Liver (tissue), 3 donors: ENCODE measurements around the gene PMFBP1.

ENCODE experiments used
- EGR1 ChIP-seq, 2 donors: IDR thresholded peaks; 2 replicates each; pipeline ENCODE4 v1.6.1; 2016 to 2018; ENCODE audit warnings: antibody characterized with exemption in 2 of 2, low read depth in 2 of 2
- GABPA ChIP-seq, 2 donors: IDR thresholded peaks in 1 of 2; conservative IDR thresholded peaks in 1 of 2; 2 replicates each; pipeline ENCODE4 v1.6.1; 2016; ENCODE audit warnings: antibody characterized with exemption in 2 of 2, mild to moderate bottlenecking in 1 of 2, moderate library complexity in 1 of 2
- HNF4G ChIP-seq: IDR thresholded peaks from 2 replicates; pipeline ENCODE4 v1.6.1; 2016; ENCODE audit warnings: antibody characterized with exemption
- JUND ChIP-seq, 2 donors: IDR thresholded peaks; 2 replicates each; pipeline ENCODE4 v1.6.1; 2016; ENCODE audit warnings: antibody characterized with exemption in 2 of 2
- RAD21 ChIP-seq, 2 donors: IDR thresholded peaks; 2 replicates each; pipeline ENCODE4 v1.6.1; 2016; ENCODE audit warnings: antibody characterized with exemption in 2 of 2, mild to moderate bottlenecking in 2 of 2
- RXRA ChIP-seq, 2 donors: IDR thresholded peaks; 2 replicates each; pipeline ENCODE4 v1.6.1; 2017 to 2018; ENCODE audit warnings: antibody characterized with exemption in 2 of 2, mild to moderate bottlenecking in 1 of 2
- SP1 ChIP-seq: IDR thresholded peaks from 2 replicates; pipeline ENCODE4 v1.6.1; 2018; ENCODE audit warnings: antibody characterized with exemption, mild to moderate bottlenecking
- TAF1 ChIP-seq: conservative IDR thresholded peaks from 2 replicates; pipeline ENCODE4 v1.6.1; 2016; ENCODE audit warnings: antibody characterized with exemption, mild to moderate bottlenecking
- YY1 ChIP-seq: IDR thresholded peaks from 2 replicates; pipeline ENCODE4 v1.6.1; 2016; ENCODE audit warnings: antibody characterized with exemption, mild to moderate bottlenecking
- TF ChIP-seq, protein P1 (sequence below): IDR thresholded peaks from 2 replicates; pipeline ENCODE4 v1.6.1; 2016; ENCODE audit warnings: antibody characterized with exemption, mild to moderate bottlenecking
- TF ChIP-seq, protein P2 (sequence below): fragments of 150-350 bp; IDR thresholded peaks from 2 replicates; pipeline ENCODE4 v1.5.1; 2017; ENCODE audit warnings: improper control_type of control experiment, low read depth, low read length; ENCODE audit not compliant: missing input control
- TF ChIP-seq, protein P3 (sequence below): IDR thresholded peaks from 2 replicates; pipeline ENCODE4 v1.6.1; 2016; ENCODE audit warnings: antibody characterized with exemption
- TF ChIP-seq, protein P4 (sequence below): IDR thresholded peaks from 2 replicates; pipeline ENCODE4 v1.6.1; 2016; ENCODE audit warnings: antibody characterized with exemption
- donor health status: healthy.
- donor health status: healthy.

DNA sequence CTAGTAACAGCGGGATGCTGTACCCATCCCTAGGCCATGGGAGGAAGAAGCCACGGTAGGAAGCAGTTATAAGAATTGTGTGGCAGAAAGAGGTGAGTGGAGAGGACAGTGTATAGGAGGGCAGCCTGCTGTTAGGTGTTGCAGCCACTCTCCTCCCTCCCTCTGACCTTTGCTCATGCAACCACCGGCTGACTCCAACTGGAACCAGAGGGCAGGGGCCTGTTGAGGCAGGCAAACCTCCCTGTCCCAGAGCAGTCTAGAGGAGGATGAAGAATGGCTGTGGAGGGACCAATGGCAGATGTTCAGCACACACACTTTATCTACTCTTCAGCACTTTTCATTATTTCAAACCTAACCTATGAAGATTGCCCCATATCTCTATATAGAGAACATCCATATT lies 80.7 kb downstream of the PMFBP1 start:
- no peak for TF ChIP-seq TAF1
- TF ChIP-seq GABPA (IDR thresholded peaks at IDR 0.05 in 1 of 2, conservative IDR thresholded peaks at IDR 0.05 in 1 of 2): peak in 1 of 2 donors; percentile 52
- TF ChIP-seq RAD21 (IDR thresholded peaks at IDR 0.05): peak in 1 of 2 donors; percentile 33
- TF ChIP-seq, protein P1, sequence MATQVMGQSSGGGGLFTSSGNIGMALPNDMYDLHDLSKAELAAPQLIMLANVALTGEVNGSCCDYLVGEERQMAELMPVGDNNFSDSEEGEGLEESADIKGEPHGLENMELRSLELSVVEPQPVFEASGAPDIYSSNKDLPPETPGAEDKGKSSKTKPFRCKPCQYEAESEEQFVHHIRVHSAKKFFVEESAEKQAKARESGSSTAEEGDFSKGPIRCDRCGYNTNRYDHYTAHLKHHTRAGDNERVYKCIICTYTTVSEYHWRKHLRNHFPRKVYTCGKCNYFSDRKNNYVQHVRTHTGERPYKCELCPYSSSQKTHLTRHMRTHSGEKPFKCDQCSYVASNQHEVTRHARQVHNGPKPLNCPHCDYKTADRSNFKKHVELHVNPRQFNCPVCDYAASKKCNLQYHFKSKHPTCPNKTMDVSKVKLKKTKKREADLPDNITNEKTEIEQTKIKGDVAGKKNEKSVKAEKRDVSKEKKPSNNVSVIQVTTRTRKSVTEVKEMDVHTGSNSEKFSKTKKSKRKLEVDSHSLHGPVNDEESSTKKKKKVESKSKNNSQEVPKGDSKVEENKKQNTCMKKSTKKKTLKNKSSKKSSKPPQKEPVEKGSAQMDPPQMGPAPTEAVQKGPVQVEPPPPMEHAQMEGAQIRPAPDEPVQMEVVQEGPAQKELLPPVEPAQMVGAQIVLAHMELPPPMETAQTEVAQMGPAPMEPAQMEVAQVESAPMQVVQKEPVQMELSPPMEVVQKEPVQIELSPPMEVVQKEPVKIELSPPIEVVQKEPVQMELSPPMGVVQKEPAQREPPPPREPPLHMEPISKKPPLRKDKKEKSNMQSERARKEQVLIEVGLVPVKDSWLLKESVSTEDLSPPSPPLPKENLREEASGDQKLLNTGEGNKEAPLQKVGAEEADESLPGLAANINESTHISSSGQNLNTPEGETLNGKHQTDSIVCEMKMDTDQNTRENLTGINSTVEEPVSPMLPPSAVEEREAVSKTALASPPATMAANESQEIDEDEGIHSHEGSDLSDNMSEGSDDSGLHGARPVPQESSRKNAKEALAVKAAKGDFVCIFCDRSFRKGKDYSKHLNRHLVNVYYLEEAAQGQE: peak; percentile 33
- TF ChIP-seq, protein P2, sequence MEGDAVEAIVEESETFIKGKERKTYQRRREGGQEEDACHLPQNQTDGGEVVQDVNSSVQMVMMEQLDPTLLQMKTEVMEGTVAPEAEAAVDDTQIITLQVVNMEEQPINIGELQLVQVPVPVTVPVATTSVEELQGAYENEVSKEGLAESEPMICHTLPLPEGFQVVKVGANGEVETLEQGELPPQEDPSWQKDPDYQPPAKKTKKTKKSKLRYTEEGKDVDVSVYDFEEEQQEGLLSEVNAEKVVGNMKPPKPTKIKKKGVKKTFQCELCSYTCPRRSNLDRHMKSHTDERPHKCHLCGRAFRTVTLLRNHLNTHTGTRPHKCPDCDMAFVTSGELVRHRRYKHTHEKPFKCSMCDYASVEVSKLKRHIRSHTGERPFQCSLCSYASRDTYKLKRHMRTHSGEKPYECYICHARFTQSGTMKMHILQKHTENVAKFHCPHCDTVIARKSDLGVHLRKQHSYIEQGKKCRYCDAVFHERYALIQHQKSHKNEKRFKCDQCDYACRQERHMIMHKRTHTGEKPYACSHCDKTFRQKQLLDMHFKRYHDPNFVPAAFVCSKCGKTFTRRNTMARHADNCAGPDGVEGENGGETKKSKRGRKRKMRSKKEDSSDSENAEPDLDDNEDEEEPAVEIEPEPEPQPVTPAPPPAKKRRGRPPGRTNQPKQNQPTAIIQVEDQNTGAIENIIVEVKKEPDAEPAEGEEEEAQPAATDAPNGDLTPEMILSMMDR: no peak
- TF ChIP-seq EGR1 (IDR thresholded peaks at IDR 0.05; ENCODE audit: low read depth in 2 of 2): no peak
- peak; percentile 63 to 73 for TF ChIP-seq RXRA (IDR thresholded peaks at IDR 0.05)
- TF ChIP-seq, protein P3, sequence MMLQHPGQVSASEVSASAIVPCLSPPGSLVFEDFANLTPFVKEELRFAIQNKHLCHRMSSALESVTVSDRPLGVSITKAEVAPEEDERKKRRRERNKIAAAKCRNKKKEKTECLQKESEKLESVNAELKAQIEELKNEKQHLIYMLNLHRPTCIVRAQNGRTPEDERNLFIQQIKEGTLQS: no peak
- TF ChIP-seq, protein P4, sequence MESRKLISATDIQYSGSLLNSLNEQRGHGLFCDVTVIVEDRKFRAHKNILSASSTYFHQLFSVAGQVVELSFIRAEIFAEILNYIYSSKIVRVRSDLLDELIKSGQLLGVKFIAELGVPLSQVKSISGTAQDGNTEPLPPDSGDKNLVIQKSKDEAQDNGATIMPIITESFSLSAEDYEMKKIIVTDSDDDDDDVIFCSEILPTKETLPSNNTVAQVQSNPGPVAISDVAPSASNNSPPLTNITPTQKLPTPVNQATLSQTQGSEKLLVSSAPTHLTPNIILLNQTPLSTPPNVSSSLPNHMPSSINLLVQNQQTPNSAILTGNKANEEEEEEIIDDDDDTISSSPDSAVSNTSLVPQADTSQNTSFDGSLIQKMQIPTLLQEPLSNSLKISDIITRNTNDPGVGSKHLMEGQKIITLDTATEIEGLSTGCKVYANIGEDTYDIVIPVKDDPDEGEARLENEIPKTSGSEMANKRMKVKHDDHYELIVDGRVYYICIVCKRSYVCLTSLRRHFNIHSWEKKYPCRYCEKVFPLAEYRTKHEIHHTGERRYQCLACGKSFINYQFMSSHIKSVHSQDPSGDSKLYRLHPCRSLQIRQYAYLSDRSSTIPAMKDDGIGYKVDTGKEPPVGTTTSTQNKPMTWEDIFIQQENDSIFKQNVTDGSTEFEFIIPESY: no peak
- no peak for TF ChIP-seq JUND (IDR thresholded peaks at IDR 0.05)
- peak; percentile 59 for TF ChIP-seq YY1
- peak; percentile 69 for TF ChIP-seq SP1
- TF ChIP-seq HNF4G: no peak
